Measurements from ENCODE around the gene MGLL. TPM values are rescaled to one million over a fixed set of nuclear protein-coding genes. Genes with fewer than 3 reads are reported as not detected.

The MGLL gene
- total and polyA plus RNA-seq, 4 experiments from 2014 or later: 0.77 to 4.8 (median 2.3) TPM

DNA sequence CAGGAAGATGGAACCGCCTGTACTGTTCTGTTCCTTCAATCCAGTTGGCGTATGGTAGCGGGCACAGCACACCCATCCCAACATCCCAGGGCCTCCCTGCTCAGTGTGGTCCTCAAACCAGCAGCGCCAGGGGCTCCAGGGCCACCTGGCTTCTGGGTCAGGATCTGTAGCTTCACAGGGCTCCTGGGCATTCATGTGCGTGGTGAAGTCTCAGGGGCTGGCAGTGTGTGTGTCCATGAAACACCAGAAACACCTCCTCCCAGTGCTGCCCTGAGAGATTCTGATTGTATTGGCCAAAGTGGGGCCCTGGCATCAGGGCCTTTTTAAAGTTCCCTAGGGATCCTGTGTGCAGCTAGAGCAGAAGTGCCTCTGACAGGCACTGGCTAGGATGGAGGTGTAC, 107.4 kb downstream of the MGLL start:
- intact Hi-C loops (cut with micrococcal nuclease): no loop called here
- Mint-ChIP-seq H3K27me3 (peaks cover 2 to 13% of the 10 kb centered on the region in 2 donors), H3K9me3 (no peaks in the 10 kb centered on the region), H3K27ac (no peak overlapping the region), H3K36me3 (no peaks in the 10 kb centered on the region), H3K4me3 (no peak overlapping the region), H3K4me1 (no peaks in the 10 kb centered on the region)
- no peak for DNase-seq
- Histone ChIP-seq H3K9me3 (ENCODE audit: control insufficient read depth in 1 of 2, low read length in 2 of 2) (no peaks in the 10 kb centered on the region), H3K27me3 (ENCODE audit: insufficient read depth, low read length) (no peaks in the 10 kb centered on the region), H3K27ac (ENCODE audit: low read depth, low read length) (no peak overlapping the region), H3K4me3 (ENCODE audit: low read length in 2 of 2) (no peak overlapping the region), H3K36me3 (ENCODE audit: insufficient read depth, low read length) (no peaks in the 10 kb centered on the region), H3K4me1 (ENCODE audit: insufficient read depth, low read length) (no peaks in the 10 kb centered on the region)
- CTCF ChIA-PET (ENCODE audit: partially characterized antibody): no interaction called here
- POLR2A ChIA-PET (ENCODE audit: partially characterized antibody): no interaction called here

GRCh38 chr3:127714125-127714571, 108.2 kb downstream of the MGLL start:
- Mint-ChIP-seq H3K27ac (no peak overlapping the region), H3K27me3 (peaks cover 2 to 13% of the 10 kb centered on the region in 2 donors), H3K4me1 (no peaks in the 10 kb centered on the region), H3K4me3 (no peak overlapping the region), H3K9me3 (no peaks in the 10 kb centered on the region), H3K36me3 (no peaks in the 10 kb centered on the region)
- Histone ChIP-seq H3K27ac (ENCODE audit: low read depth, low read length) (no peak overlapping the region), H3K4me1 (ENCODE audit: insufficient read depth, low read length) (no peaks in the 10 kb centered on the region), H3K36me3 (ENCODE audit: insufficient read depth, low read length) (no peaks in the 10 kb centered on the region), H3K9me3 (ENCODE audit: control insufficient read depth in 1 of 2, low read length in 2 of 2) (no peaks in the 10 kb centered on the region), H3K4me3 (ENCODE audit: low read length in 2 of 2) (no peak overlapping the region), H3K27me3 (ENCODE audit: insufficient read depth, low read length) (no peaks in the 10 kb centered on the region)
- ChIA-PET CTCF (ENCODE audit: partially characterized antibody) (no interaction called here), POLR2A (ENCODE audit: partially characterized antibody) (no interaction called here)
- no peak for DNase-seq
- intact Hi-C loops (cut with micrococcal nuclease): no loop called here

- Histone ChIP-seq H3K4me3 (ENCODE audit: low read length in 2 of 2) (no peak overlapping the region), H3K9me3 (ENCODE audit: control insufficient read depth in 1 of 2, low read length in 2 of 2) (no peaks in the 10 kb centered on the region), H3K27me3 (ENCODE audit: insufficient read depth, low read length) (no peaks in the 10 kb centered on the region), H3K4me1 (ENCODE audit: insufficient read depth, low read length) (no peaks in the 10 kb centered on the region), H3K27ac (ENCODE audit: low read depth, low read length) (no peak overlapping the region), H3K36me3 (ENCODE audit: insufficient read depth, low read length) (no peaks in the 10 kb centered on the region)
- Mint-ChIP-seq H3K4me1 (no peaks in the 10 kb centered on the region), H3K36me3 (no peaks in the 10 kb centered on the region), H3K27me3 (peaks cover 2 to 13% of the 10 kb centered on the region in 2 donors), H3K27ac (no peak overlapping the region), H3K9me3 (no peaks in the 10 kb centered on the region), H3K4me3 (no peak overlapping the region)
- no peak for DNase-seq
- POLR2A ChIA-PET (ENCODE audit: partially characterized antibody): no interaction called here
- intact Hi-C loops (cut with micrococcal nuclease): no loop called here
- CTCF ChIA-PET (ENCODE audit: partially characterized antibody): no interaction called here
These were observed 109.2 kb downstream of the MGLL start for GRCh38 chr3:127712881-127713771.

GRCh38 chr3:127712461-127712860, 109.9 kb downstream of the MGLL start:
- H3K36me3 ChIP-seq (ENCODE audit: insufficient read depth, low read length): no peaks in the 10 kb centered on the region
- Mint-ChIP-seq H3K4me1 (no peaks in the 10 kb centered on the region), H3K4me3 (no peak overlapping the region), H3K27me3 (peaks cover 2 to 10% of the 10 kb centered on the region in 2 donors), H3K27ac (no peak overlapping the region), H3K36me3 (no peaks in the 10 kb centered on the region), H3K9me3 (no peaks in the 10 kb centered on the region)
- no peak for DNase-seq
- H3K27me3 ChIP-seq (ENCODE audit: insufficient read depth, low read length): no peaks in the 10 kb centered on the region
- ChIA-PET CTCF (ENCODE audit: partially characterized antibody) (no interaction called here), POLR2A (ENCODE audit: partially characterized antibody) (no interaction called here)
- intact Hi-C loops (cut with micrococcal nuclease): no loop called here
- H3K9me3 ChIP-seq (ENCODE audit: control insufficient read depth in 1 of 2, low read length in 2 of 2): no peaks in the 10 kb centered on the region
- no peaks in the 10 kb centered on the region for H3K4me1 ChIP-seq (ENCODE audit: insufficient read depth, low read length)
- H3K27ac ChIP-seq (ENCODE audit: low read depth, low read length): no peak overlapping the region
- no peak overlapping the region for H3K4me3 ChIP-seq (ENCODE audit: low read length in 2 of 2)

DNA sequence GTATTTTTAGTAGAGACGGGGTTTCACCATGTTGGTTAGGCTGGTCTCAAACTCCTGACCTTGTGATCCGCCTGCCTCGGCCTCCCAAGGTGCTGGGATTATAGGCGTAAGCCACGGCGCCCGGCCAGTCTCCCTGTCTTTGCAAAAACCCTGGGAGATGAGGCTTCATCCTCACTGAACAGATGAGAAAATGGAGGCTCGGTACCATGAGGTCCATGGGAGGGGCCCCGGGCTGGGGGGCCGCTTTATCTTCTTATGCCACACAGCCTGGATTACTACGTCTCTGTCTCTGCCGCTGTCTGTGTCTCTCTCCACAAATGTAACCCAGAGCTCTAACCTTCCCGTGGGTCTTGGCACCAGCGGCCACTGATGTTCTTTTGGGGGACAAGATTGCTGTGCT, 110.4 kb downstream of the MGLL start:
- H3K9me3 ChIP-seq (ENCODE audit: control insufficient read depth in 1 of 2, low read length in 2 of 2): no peaks in the 10 kb centered on the region
- intact Hi-C loops (cut with micrococcal nuclease): no loop called here
- H3K4me3 ChIP-seq (ENCODE audit: low read length in 2 of 2): no peak overlapping the region
- Mint-ChIP-seq H3K4me3 (no peak overlapping the region), H3K9me3 (no peaks in the 10 kb centered on the region), H3K36me3 (no peaks in the 10 kb centered on the region), H3K27ac (no peak overlapping the region), H3K4me1 (no peaks in the 10 kb centered on the region), H3K27me3 (peaks cover 2 to 10% of the 10 kb centered on the region in 2 donors)
- DNase-seq: no peak
- ChIA-PET CTCF (ENCODE audit: partially characterized antibody) (no interaction called here), POLR2A (ENCODE audit: partially characterized antibody) (no interaction called here)
- no peaks in the 10 kb centered on the region for H3K4me1 ChIP-seq (ENCODE audit: insufficient read depth, low read length)
- no peak overlapping the region for H3K27ac ChIP-seq (ENCODE audit: low read depth, low read length)
- no peaks in the 10 kb centered on the region for H3K27me3 ChIP-seq (ENCODE audit: insufficient read depth, low read length)
- H3K36me3 ChIP-seq (ENCODE audit: insufficient read depth, low read length): no peaks in the 10 kb centered on the region

- H3K36me3 ChIP-seq (ENCODE audit: insufficient read depth, low read length): no peaks in the 10 kb centered on the region
- intact Hi-C loops (cut with micrococcal nuclease): no loop called here
- no peaks in the 10 kb centered on the region for H3K27me3 ChIP-seq (ENCODE audit: insufficient read depth, low read length)
- H3K27ac Mint-ChIP-seq: no peak overlapping the region
- H3K4me3 ChIP-seq (ENCODE audit: low read length in 2 of 2): no peak overlapping the region
- H3K36me3 Mint-ChIP-seq: no peaks in the 10 kb centered on the region
- H3K4me3 Mint-ChIP-seq: no peak overlapping the region
- no peaks in the 10 kb centered on the region for H3K4me1 ChIP-seq (ENCODE audit: insufficient read depth, low read length)
- H3K27me3 Mint-ChIP-seq: peaks cover 0 to 6% of the 10 kb centered on the region in 2 donors
- H3K4me1 Mint-ChIP-seq: no peaks in the 10 kb centered on the region
- no peaks in the 10 kb centered on the region for H3K9me3 Mint-ChIP-seq
- no peaks in the 10 kb centered on the region for H3K9me3 ChIP-seq (ENCODE audit: control insufficient read depth in 1 of 2, low read length in 2 of 2)
- CTCF ChIA-PET (ENCODE audit: partially characterized antibody): no interaction called here
- H3K27ac ChIP-seq (ENCODE audit: low read depth, low read length): no peak overlapping the region
- DNase-seq: no peak
- POLR2A ChIA-PET (ENCODE audit: partially characterized antibody): no interaction called here
These were observed 111.2 kb downstream of the MGLL start for GRCh38 chr3:127711021-127711695.

- POLR2A ChIA-PET (ENCODE audit: partially characterized antibody): no interaction called here
- H3K9me3 ChIP-seq (ENCODE audit: control insufficient read depth in 1 of 2, low read length in 2 of 2): no peaks in the 10 kb centered on the region
- Mint-ChIP-seq H3K4me1 (no peaks in the 10 kb centered on the region), H3K27ac (no peak overlapping the region), H3K9me3 (no peaks in the 10 kb centered on the region), H3K4me3 (no peak overlapping the region), H3K27me3 (peaks cover 0 to 5% of the 10 kb centered on the region in 2 donors), H3K36me3 (no peaks in the 10 kb centered on the region)
- H3K27ac ChIP-seq (ENCODE audit: low read depth, low read length): no peak overlapping the region
- DNase-seq: no peak
- intact Hi-C loops (cut with micrococcal nuclease): no loop called here
- CTCF ChIA-PET (ENCODE audit: partially characterized antibody): no interaction called here
- no peaks in the 10 kb centered on the region for H3K36me3 ChIP-seq (ENCODE audit: insufficient read depth, low read length)
- no peak overlapping the region for H3K4me3 ChIP-seq (ENCODE audit: low read length in 2 of 2)
- no peaks in the 10 kb centered on the region for H3K27me3 ChIP-seq (ENCODE audit: insufficient read depth, low read length)
- no peaks in the 10 kb centered on the region for H3K4me1 ChIP-seq (ENCODE audit: insufficient read depth, low read length)
These were observed 112.0 kb downstream of the MGLL start for GRCh38 chr3:127710155-127710941.
